NB4 (cell line): ENCODE data around the gene CROCC.

Experiments used
- DNase-seq: peaks from one replicate; pipeline ENCODE4 v3.0.0; 2010; ENCODE audit warnings: low read depth
- H3K4me3 ChIP-seq: one replicate; pipeline ENCODE4 v1.5.1; 2011; ENCODE audit warnings: mild to moderate bottlenecking, low read depth, low read length, moderate library complexity
- CTCF ChIP-seq: IDR thresholded peaks from one replicate; pipeline ENCODE4 v1.5.1; 2012; ENCODE audit warnings: low read depth, low read length
- MAX ChIP-seq: IDR thresholded peaks from 2 replicates; pipeline ENCODE4 v1.6.1; 2011; ENCODE audit warnings: low read depth, low read length
- MYC ChIP-seq: IDR thresholded peaks from 2 replicates; pipeline ENCODE4 v1.6.1; 2011; ENCODE audit warnings: low read depth, low read length
- POLR2A ChIP-seq: IDR thresholded peaks from 2 replicates; pipeline ENCODE4 v1.6.1; 2011; ENCODE audit warnings: mild to moderate bottlenecking; ENCODE audit not compliant: insufficient read length; ENCODE audit errors: extremely low read depth

Gene CROCC

GRCh38 chr1:16981269-16981849, 59.6 kb downstream of the CROCC start:
- no peak for TF ChIP-seq POLR2A
- TF ChIP-seq MAX = no peak
- TF ChIP-seq CTCF = no peak
- no peak for TF ChIP-seq MYC
- DNase-seq = no peak
- H3K4me3 ChIP-seq = no peak overlapping the region

- no peak overlapping the region for H3K4me3 ChIP-seq
- no peak for DNase-seq
- TF ChIP-seq MAX (no peak), CTCF (no peak), MYC (no peak), POLR2A (no peak)
Measured at GRCh38 chr1:16982902-16983301, 61.2 kb downstream of the CROCC start.

GRCh38 chr1:16983649-16984048, 61.9 kb downstream of the CROCC start:
- TF ChIP-seq CTCF (no peak), MYC (no peak), POLR2A (no peak), MAX (no peak)
- no peak for DNase-seq
- no peak overlapping the region for H3K4me3 ChIP-seq

- no peak for TF ChIP-seq POLR2A
- no peak for TF ChIP-seq MYC
- TF ChIP-seq MAX = no peak
- no peak for TF ChIP-seq CTCF
- no peak for DNase-seq
- H3K4me3 ChIP-seq = no peak overlapping the region
Measured at GRCh38 chr1:16984717-16985116, 63.0 kb downstream of the CROCC start.

- TF ChIP-seq MAX (no peak), CTCF (no peak), MYC (no peak), POLR2A (no peak)
- no peak overlapping the region for H3K4me3 ChIP-seq
- no peak for DNase-seq
Measured at GRCh38 chr1:16986113-16986512, 64.4 kb downstream of the CROCC start.
